DOHH2 (cell line): ENCODE data around the gene FGGY.
A peak's percentile ranks its signal among the peaks of the same experiment; 100 is the strongest.

ENCODE experiments used
- H3F3A ChIP-seq: fragments of 200-600 bp; sonication (generic), shearing (Covaris generic); 2 replicates; pipeline ENCODE4 v1.6.0; 2016; ENCODE audit warnings: antibody characterized with exemption, mild to moderate bottlenecking; ENCODE audit not compliant: control insufficient read depth, insufficient read depth
- H3K27ac ChIP-seq: fragments of 200-600 bp; sonication (generic); 2 replicates; pipeline ENCODE4 v1.5.1; 2014; ENCODE audit warnings: low read depth, mild to moderate bottlenecking, low read length, moderate library complexity
- H3K27me3 ChIP-seq: fragments of 200-600 bp; sonication (generic); 2 replicates; pipeline ENCODE4 v1.6.1; 2014; ENCODE audit warnings: mild to moderate bottlenecking, low read length, mixed read lengths; ENCODE audit not compliant: control insufficient read depth
- H3K36me3 ChIP-seq: fragments of 200-600 bp; sonication (generic); 2 replicates; pipeline ENCODE4 v1.6.1; 2014; ENCODE audit warnings: mild to moderate bottlenecking, low read length, moderate library complexity, mixed read lengths; ENCODE audit not compliant: control insufficient read depth
- H3K4me1 ChIP-seq: fragments of 200-600 bp; sonication (generic); 2 replicates; pipeline ENCODE4 v1.6.1; 2014; ENCODE audit warnings: mild to moderate bottlenecking, low read length, mixed read lengths; ENCODE audit not compliant: control insufficient read depth
- H3K4me2 ChIP-seq: fragments of 200-600 bp; sonication (generic); 2 replicates; pipeline ENCODE4 v1.6.0; 2014; ENCODE audit warnings: mild to moderate bottlenecking, low read length, moderate library complexity
- H3K4me3 ChIP-seq: fragments of 200-600 bp; sonication (generic); 2 replicates; pipeline ENCODE4 v1.5.1; 2014; ENCODE audit warnings: mild to moderate bottlenecking, low read length, mixed read lengths
- H3K79me2 ChIP-seq: fragments of 200-600 bp; sonication (generic); 2 replicates; pipeline ENCODE4 v1.6.1; 2014; ENCODE audit warnings: mild to moderate bottlenecking, low read length, mixed read lengths; ENCODE audit not compliant: control insufficient read depth
- H3K9me2 ChIP-seq: fragments of 200-600 bp; sonication (generic); replicated peaks from 2 replicates; pipeline ENCODE4 v1.6.1; 2014; ENCODE audit warnings: mild to moderate bottlenecking, low read length, mixed read lengths; ENCODE audit not compliant: control insufficient read depth
- H3K9me3 ChIP-seq: fragments of 200-600 bp; sonication (generic); 2 replicates; pipeline ENCODE4 v1.6.1; 2014; ENCODE audit warnings: antibody characterized with exemption, low read length, mixed read lengths; ENCODE audit not compliant: control insufficient read depth, insufficient read depth
- H4K20me1 ChIP-seq: fragments of 200-600 bp; sonication (generic); 2 replicates; pipeline ENCODE4 v1.6.0; 2014; ENCODE audit warnings: low read depth, mild to moderate bottlenecking, antibody characterized with exemption, low read length, moderate library complexity; ENCODE audit not compliant: control insufficient read depth, insufficient read depth
- EZH2phosphoT487 ChIP-seq: fragments of 200-600 bp; sonication (generic); IDR thresholded peaks from 2 replicates; pipeline ENCODE4 v1.6.1; 2017; ENCODE audit warnings: borderline replicate concordance, mild to moderate bottlenecking, antibody characterized with exemption, low read length, moderate library complexity, mixed read lengths
- TF ChIP-seq, protein P1 (sequence below): fragments of 200-600 bp; sonication (generic); IDR thresholded peaks from one replicate; pipeline ENCODE4 v1.5.1; 2014; ENCODE audit warnings: antibody characterized with exemption, mild to moderate bottlenecking, low read depth, low read length; ENCODE audit not compliant: poor library complexity, severe bottlenecking

FGGY gene

DNA sequence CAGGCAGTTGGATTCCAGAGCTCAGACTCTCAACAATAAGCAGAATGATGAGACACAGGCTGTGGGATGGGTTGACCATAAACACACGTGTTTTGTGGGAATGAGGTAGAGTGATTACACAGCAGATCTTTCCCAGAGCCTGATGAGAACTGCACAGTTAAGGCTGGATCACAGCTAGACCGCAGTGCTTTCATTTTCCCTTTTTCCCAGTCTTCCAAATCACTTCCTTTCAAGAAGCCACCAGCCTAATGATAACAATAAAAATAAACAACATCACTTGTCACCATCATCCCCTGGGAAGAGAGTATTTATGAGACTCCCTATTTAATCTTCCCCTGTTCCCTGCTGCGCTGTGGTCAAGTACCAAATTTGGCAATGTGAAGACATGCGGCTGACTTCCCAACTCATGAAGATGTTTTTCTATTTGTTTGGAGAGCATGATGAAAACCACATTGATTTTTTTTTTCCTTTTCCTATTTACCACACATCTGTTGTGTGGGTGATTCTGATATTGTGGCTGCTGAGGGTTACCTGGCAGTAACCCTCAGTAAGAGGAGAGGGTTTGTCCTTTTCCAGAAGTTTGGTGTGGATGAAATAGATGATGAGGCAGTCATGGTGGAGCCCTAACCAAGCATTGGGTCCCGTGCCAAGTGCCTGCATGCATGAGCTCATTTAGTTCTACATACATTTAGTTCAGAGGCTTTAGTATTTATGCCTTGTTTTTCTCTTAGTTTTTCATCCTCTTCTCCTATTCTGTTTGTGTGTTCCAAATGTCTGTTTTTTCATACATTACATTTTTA, 268.9 kb downstream of the FGGY start:
- H3K27ac ChIP-seq: no peak overlapping the region
- no peaks in the 10 kb centered on the region for H3K27me3 ChIP-seq
- H3K9me3 ChIP-seq: no peaks in the 10 kb centered on the region
- no peaks in the 10 kb centered on the region for H3F3A ChIP-seq
- H3K9me2 ChIP-seq: no peaks in the 10 kb centered on the region
- H3K4me1 ChIP-seq: peaks cover 11% of the 10 kb centered on the region
- TF ChIP-seq EZH2phosphoT487: no peak
- TF ChIP-seq, protein P1, sequence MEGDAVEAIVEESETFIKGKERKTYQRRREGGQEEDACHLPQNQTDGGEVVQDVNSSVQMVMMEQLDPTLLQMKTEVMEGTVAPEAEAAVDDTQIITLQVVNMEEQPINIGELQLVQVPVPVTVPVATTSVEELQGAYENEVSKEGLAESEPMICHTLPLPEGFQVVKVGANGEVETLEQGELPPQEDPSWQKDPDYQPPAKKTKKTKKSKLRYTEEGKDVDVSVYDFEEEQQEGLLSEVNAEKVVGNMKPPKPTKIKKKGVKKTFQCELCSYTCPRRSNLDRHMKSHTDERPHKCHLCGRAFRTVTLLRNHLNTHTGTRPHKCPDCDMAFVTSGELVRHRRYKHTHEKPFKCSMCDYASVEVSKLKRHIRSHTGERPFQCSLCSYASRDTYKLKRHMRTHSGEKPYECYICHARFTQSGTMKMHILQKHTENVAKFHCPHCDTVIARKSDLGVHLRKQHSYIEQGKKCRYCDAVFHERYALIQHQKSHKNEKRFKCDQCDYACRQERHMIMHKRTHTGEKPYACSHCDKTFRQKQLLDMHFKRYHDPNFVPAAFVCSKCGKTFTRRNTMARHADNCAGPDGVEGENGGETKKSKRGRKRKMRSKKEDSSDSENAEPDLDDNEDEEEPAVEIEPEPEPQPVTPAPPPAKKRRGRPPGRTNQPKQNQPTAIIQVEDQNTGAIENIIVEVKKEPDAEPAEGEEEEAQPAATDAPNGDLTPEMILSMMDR: no peak
- H3K4me3 ChIP-seq: no peak overlapping the region
- H3K4me2 ChIP-seq: no peak overlapping the region
- H3K36me3 ChIP-seq: no peaks in the 10 kb centered on the region
- no peaks in the 10 kb centered on the region for H3K79me2 ChIP-seq
- no peaks in the 10 kb centered on the region for H4K20me1 ChIP-seq

DNA sequence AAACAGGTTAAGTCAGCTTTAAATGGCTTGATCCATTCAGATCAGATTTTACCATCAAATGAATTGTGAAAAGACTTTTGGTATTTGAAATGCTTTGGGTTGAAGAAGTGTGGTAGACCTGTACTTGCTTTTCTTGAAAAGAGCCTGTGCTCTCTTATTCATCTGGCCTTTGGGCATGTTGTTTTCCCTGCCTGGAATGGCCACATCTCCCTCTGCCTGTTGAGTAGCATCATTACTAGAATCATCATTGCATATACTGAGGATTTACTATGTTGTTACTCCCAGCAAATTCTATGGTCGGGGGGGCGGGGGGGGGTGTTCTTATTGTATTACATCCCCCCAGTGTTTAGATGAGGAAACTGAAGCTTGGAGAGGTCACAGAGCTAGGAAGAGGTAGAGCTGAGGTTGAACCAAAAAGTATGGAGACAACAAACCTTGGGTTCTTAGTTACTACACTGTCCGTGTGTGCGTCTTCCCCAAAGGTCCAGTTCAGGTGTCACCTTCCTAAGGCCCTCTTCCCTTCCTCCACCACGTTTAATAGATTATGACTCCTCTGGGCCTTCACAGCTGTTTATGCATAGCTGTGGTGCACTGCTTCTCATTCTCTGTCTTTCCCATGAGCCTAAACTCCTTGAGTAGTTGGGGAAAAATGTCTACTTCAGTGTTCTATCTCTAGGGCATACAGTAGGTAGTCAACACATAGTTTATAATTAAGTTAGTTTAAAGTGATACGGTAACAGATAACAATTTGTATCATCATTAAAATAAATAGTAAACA, 271.5 kb downstream of the FGGY start:
- no peaks in the 10 kb centered on the region for H4K20me1 ChIP-seq
- no peak overlapping the region for H3K27ac ChIP-seq
- no peak overlapping the region for H3K4me2 ChIP-seq
- no peaks in the 10 kb centered on the region for H3K27me3 ChIP-seq
- H3K36me3 ChIP-seq: no peaks in the 10 kb centered on the region
- no peak for TF ChIP-seq EZH2phosphoT487
- TF ChIP-seq, protein P1: no peak
- H3K9me3 ChIP-seq: no peaks in the 10 kb centered on the region
- H3K4me3 ChIP-seq: no peak overlapping the region
- H3K4me1 ChIP-seq: peaks cover 10% of the 10 kb centered on the region
- no peaks in the 10 kb centered on the region for H3K9me2 ChIP-seq
- no peaks in the 10 kb centered on the region for H3F3A ChIP-seq
- H3K79me2 ChIP-seq: no peaks in the 10 kb centered on the region

DNA sequence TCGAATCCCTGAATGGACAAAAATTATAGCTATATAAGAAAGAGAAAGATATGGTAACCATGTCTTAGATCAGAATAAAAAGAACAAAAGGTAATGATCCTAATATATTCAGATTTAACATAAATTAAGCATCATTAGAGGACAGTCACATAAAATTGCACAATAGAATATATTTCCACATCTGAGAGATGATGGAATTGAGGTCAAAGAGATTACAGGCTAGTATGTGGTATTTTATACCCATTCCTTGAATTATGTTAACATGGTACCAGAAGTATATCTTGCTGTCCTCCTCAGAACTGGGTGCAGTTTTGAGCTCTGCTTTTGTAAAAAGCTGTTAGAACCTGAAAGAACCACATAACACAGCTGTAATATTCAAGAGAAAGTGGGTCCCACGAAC, 272.3 kb downstream of the FGGY start:
- Histone ChIP-seq H3K4me2 (no peak overlapping the region), H3K79me2 (no peaks in the 10 kb centered on the region), H3K9me2 (no peaks in the 10 kb centered on the region), H3K27ac (no peak overlapping the region), H3K4me1 (peaks cover 10% of the 10 kb centered on the region), H3K9me3 (no peaks in the 10 kb centered on the region), H3K4me3 (no peak overlapping the region), H3F3A (no peaks in the 10 kb centered on the region), H3K27me3 (no peaks in the 10 kb centered on the region), H4K20me1 (no peaks in the 10 kb centered on the region), H3K36me3 (no peaks in the 10 kb centered on the region)
- TF ChIP-seq EZH2phosphoT487: no peak

DNA sequence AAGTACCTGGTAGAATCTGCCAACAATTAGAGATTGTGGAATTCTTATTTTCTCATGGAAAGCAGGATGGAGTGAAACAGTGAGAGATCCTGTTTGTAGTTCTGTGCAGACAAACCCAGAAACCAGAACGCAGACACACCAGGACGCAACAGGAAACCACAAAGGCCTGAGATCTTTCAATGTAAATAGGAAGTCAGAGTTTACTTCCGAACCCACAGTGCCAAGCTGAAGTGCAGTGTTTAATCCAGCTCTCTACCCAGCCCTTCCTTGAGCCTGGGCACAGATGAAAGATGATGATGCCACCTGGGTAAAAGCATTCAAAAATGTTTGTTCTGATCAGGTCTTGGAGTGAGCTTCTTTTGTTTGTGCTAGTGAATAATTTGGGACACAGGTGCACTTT, 273.6 kb downstream of the FGGY start:
- Histone ChIP-seq H3K9me2 (no peaks in the 10 kb centered on the region), H3K27ac (no peak overlapping the region), H3K4me3 (no peak overlapping the region), H3K36me3 (no peaks in the 10 kb centered on the region), H3K4me2 (peak overlapping the region; percentile 26; the same call in 1 of the 2 replicates), H3K4me1 (peaks cover 10% of the 10 kb centered on the region), H3K27me3 (no peaks in the 10 kb centered on the region), H4K20me1 (no peaks in the 10 kb centered on the region), H3K9me3 (no peaks in the 10 kb centered on the region), H3F3A (no peaks in the 10 kb centered on the region), H3K79me2 (no peaks in the 10 kb centered on the region)
- TF ChIP-seq EZH2phosphoT487: no peak
- TF ChIP-seq, protein P1: no peak
